Lung (tissue), 12 donors: ENCODE measurements around the gene POU6F2. TPM values are rescaled to one million over a fixed set of nuclear protein-coding genes. Genes with fewer than 3 reads are reported as not detected.

Experiments
- ATAC-seq: fragments of 200-7000 bp; cut with Tn5 transposase; one replicate; pipeline ENCODE4 v1.9.1; 2020; ENCODE audit warnings: moderate number of reproducible peaks; ENCODE audit not compliant: insufficient read depth, low FRiP score
- DNase-seq, 3 donors: peaks; one replicate each; pipeline ENCODE4 v3.0.0-alpha.2; 2013 to 2017
- H3K27ac ChIP-seq, 2 donors: one replicate each; pipeline ENCODE4 v1.5.1; 2013; ENCODE audit warnings: mild to moderate bottlenecking in 2 of 2, moderate library complexity in 2 of 2, control low read depth in 1 of 2, inconsistent platforms in 1 of 2, low read depth in 1 of 2, low read length in 1 of 2
- H3K27me3 ChIP-seq, 3 donors: one replicate each; pipeline ENCODE4 v1.5.1; 2013; ENCODE audit warnings: low read length in 2 of 3; ENCODE audit not compliant: control insufficient read depth in 3 of 3, insufficient read depth in 3 of 3
- H3K36me3 ChIP-seq, 4 donors: one replicate each; pipeline ENCODE4 v1.5.1; 2013; ENCODE audit warnings: low read length in 4 of 4, mild to moderate bottlenecking in 1 of 4, moderate library complexity in 1 of 4; ENCODE audit not compliant: control insufficient read depth in 4 of 4, insufficient read depth in 4 of 4
- H3K4me1 ChIP-seq, 5 donors: one replicate each; pipeline ENCODE4 v1.5.1; 2013; ENCODE audit warnings: low read length in 5 of 5, mild to moderate bottlenecking in 2 of 5, moderate library complexity in 1 of 5; ENCODE audit not compliant: control insufficient read depth in 5 of 5, insufficient read depth in 5 of 5
- H3K4me3 ChIP-seq: one replicate; pipeline ENCODE4 v1.5.1; 2013; ENCODE audit warnings: mild to moderate bottlenecking, control low read depth, moderate library complexity
- H3K9ac ChIP-seq, 2 donors: one replicate each; pipeline ENCODE4 v1.5.1; 2013; ENCODE audit warnings: low read length in 2 of 2, control low read depth in 1 of 2; ENCODE audit not compliant: insufficient read depth in 1 of 2
- H3K9me3 ChIP-seq, 4 donors: one replicate each; pipeline ENCODE4 v1.5.1; 2013; ENCODE audit warnings: low read length in 3 of 4, mild to moderate bottlenecking in 1 of 4, moderate library complexity in 1 of 4; ENCODE audit not compliant: control insufficient read depth in 4 of 4, insufficient read depth in 3 of 4
- CTCF ChIP-seq: IDR thresholded peaks from 2 replicates; pipeline ENCODE4 v1.5.1; 2012; ENCODE audit warnings: mild to moderate bottlenecking; ENCODE audit errors: control extremely low read depth, extremely low read depth
- WGBS, 2 donors: extraction: QIAGEN DNeasy Blood & Tissue Kit; methylation state at CpG; one replicate each; pipeline ENCODE4 v1.1.7; 2013; 5-methylcytosine and 5-hydroxymethylcytosine counted together
- polyA plus RNA-seq, 2 donors: library from polyadenylated mRNA; stranded (reverse); fragments of 200-250 nt; gene quantifications; one replicate each; pipeline ENCODE4 v1.2.1, GENCODE V29; 2013
- total RNA-seq, 2 donors: library from RNA; depleted of rRNA in 1 of 2; stranded (reverse); fragments of >200 nt in 1 of 2; gene quantifications; one replicate each; pipeline ENCODE4 v1.2.1, GENCODE V29; 2014 to 2021
- donor health status: control.
- donor health status: control.
- donor health status: Bipolar disorder and iron deficiency.
- donor health status: healthy.
- donor health status: DM: yes; HTN: yes; CAD: no.

The POU6F2 gene
- total and polyA plus RNA-seq, 4 donors: 0.08 to 0.18 TPM; not detected in 2

DNA sequence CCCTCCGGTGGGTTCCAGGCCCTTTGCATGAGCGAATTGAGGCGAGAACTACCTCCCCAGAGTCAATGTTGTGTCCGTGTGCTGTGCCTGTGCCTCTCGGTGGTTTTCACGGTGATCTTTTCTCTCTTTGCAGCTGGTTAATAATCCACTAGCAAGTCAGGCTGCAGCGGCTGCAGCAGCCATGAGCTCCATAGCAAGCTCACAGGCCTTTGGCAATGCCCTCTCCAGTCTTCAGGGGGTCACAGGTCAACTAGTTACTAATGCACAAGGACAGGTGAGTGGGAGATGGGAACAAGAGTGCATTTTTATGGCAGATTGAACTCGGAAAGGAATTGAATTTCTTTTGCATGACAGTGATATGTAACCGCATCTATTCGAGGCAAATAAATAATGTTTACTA lies 428.8 kb downstream of the POU6F2 start:
- H3K36me3 ChIP-seq: no peaks in the 10 kb centered on the region
- no peak overlapping the region for H3K9ac ChIP-seq
- no peak overlapping the region for H3K4me3 ChIP-seq
- H3K4me1 ChIP-seq: no peaks in the 10 kb centered on the region
- H3K9me3 ChIP-seq: no peaks in the 10 kb centered on the region
- 76 to 88% methylated on average over 10 of the region's 10 CpGs for WGBS, 2 donors
- DNase-seq (no peak), ATAC-seq (no peak)
- H3K27ac ChIP-seq: no peak overlapping the region
- TF ChIP-seq CTCF: no peak
- H3K27me3 ChIP-seq: no peaks in the 10 kb centered on the region

- Histone ChIP-seq H3K4me1 (no peaks in the 10 kb centered on the region), H3K36me3 (no peaks in the 10 kb centered on the region), H3K27me3 (no peaks in the 10 kb centered on the region), H3K9ac (no peak overlapping the region), H3K9me3 (no peaks in the 10 kb centered on the region), H3K27ac (no peak overlapping the region), H3K4me3 (no peak overlapping the region)
- ATAC-seq: no peak
- 43 to 46% methylated on average over 4 of the region's 4 CpGs for WGBS, 2 donors
- TF ChIP-seq CTCF: no peak
- no peak for DNase-seq
Measured at GRCh38 chr7:39407137-39407536, 429.4 kb downstream of the POU6F2 start.

- ATAC-seq: no peak
- Histone ChIP-seq H3K4me3 (no peak overlapping the region), H3K9me3 (no peaks in the 10 kb centered on the region), H3K36me3 (no peaks in the 10 kb centered on the region), H3K27ac (no peak overlapping the region), H3K4me1 (no peaks in the 10 kb centered on the region), H3K27me3 (no peaks in the 10 kb centered on the region), H3K9ac (no peak overlapping the region)
- WGBS, 2 donors: 74 to 80% methylated on average over 8 of the region's 8 CpGs
- DNase-seq: no peak
- no peak for TF ChIP-seq CTCF
Measured at GRCh38 chr7:39407723-39408122, 430.0 kb downstream of the POU6F2 start.

DNA sequence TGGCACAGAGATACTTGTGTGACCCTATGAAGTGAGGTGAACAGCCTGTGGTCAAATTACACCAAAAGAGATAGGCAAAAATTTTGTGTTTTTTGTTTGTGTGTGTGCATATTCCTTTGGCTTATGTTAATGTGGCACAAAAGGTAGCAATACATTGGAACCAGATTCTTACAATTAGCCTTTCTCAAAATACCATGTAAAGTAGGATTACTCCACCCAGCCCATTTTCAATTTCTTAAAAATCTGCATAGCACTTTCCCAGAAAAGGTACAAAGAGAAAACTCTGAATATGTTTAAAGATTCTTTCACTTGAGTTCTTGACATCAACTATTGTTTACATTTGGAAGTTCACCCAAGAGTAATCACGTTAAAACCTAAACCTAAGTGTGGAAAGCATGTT lies 431.2 kb downstream of the POU6F2 start:
- Histone ChIP-seq H3K27ac (no peak overlapping the region), H3K36me3 (no peaks in the 10 kb centered on the region), H3K4me1 (peaks cover 0 to 2% (median 0%) of the 10 kb centered on the region in 5 donors), H3K9ac (no peak overlapping the region), H3K9me3 (no peaks in the 10 kb centered on the region), H3K4me3 (no peak overlapping the region), H3K27me3 (no peaks in the 10 kb centered on the region)
- no peak for ATAC-seq
- no peak for TF ChIP-seq CTCF
- no peak for DNase-seq
- 52 to 62% methylated on average over 1 of the region's 1 CpG for WGBS, 2 donors
